Measurements from ENCODE around the gene SPTBN4.

The SPTBN4 gene

DNA sequence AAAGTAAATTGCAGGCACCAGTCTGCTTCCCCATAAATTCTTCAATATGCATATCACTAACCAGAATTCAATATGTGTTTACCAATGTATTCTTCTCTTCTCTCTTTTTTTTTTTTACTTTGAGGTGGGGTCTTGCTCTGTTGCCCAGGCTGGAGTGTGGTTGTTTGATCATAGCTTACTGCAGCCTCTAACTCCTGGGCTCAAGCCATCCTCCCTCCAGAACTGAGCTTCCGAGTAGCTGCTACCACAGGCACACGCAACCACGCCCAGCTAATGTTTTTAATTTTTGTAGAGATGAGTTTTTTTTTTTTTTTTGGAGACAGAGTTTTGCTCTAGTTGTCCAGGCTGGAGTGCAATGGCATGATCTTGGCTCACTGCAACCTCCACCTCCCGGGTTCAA lies 151.2 kb downstream of the SPTBN4 start:
- DNase-seq (ENCODE audit: low read depth), result no peak
- TF ChIP-seq, protein P1, sequence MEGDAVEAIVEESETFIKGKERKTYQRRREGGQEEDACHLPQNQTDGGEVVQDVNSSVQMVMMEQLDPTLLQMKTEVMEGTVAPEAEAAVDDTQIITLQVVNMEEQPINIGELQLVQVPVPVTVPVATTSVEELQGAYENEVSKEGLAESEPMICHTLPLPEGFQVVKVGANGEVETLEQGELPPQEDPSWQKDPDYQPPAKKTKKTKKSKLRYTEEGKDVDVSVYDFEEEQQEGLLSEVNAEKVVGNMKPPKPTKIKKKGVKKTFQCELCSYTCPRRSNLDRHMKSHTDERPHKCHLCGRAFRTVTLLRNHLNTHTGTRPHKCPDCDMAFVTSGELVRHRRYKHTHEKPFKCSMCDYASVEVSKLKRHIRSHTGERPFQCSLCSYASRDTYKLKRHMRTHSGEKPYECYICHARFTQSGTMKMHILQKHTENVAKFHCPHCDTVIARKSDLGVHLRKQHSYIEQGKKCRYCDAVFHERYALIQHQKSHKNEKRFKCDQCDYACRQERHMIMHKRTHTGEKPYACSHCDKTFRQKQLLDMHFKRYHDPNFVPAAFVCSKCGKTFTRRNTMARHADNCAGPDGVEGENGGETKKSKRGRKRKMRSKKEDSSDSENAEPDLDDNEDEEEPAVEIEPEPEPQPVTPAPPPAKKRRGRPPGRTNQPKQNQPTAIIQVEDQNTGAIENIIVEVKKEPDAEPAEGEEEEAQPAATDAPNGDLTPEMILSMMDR (IDR thresholded peaks at IDR 0.05; ENCODE audit: low read length, missing control alignments), result no peak
- H3K4me3 ChIP-seq (replicated peaks; ENCODE audit: low read depth, low read length), result no peak overlapping the region

DNA sequence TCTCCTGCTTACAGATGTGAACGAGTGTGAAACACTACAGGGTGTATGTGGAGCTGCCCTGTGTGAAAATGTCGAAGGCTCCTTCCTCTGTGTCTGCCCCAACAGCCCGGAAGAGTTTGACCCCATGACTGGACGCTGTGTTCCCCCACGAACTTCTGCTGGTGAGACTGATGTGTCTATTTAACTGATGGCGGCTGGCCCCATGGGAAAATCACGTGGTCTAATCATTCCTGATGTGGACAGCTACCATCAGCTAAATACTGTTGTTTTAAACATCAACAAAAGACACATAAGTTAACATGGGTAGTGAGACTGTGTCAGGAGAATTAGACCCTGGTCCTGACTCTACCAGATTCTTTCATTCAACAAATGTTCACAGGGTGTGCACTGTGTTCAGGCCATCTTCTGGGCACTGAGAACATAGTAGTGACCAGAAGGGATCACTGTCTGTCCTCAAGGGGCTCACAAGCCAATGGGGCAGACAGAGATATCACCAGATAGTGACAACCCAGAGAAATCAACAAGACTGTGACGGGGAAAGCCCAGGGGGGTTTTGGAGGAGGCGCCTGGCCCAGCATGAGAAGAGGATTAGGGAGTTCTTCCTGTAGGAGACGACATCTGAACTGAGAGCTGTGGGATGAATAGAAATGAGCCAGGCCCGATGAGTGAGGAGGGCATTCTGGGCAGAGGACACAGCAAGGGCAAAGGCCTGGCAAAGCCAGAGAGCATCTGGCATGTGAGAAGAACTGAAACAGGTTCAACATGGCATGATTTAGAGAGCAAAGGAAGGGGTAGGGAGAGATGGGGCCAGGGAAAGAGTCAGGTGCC lies 152.7 kb downstream of the SPTBN4 start:
- no peak overlapping the region for H3K4me3 ChIP-seq (replicated peaks; ENCODE audit: low read depth, low read length)
- DNase-seq (ENCODE audit: low read depth), result no peak
- TF ChIP-seq, protein P1 (IDR thresholded peaks at IDR 0.05; ENCODE audit: low read length, missing control alignments), result no peak

DNA sequence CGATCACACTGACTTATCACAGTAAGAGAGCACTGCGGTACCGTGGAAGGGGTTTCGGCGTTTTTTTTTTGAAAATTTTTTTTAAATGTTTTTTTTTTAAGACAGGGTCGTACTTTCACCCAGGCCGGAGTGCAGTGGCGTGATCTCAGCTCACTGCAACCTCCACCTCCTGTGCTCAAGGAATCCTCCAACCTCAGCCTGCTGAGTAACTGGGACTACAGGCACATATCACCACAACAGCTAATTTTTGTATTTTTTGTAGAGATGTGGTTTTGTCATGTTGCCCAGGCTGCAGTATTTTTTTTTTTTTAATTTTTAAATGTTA lies 153.3 kb downstream of the SPTBN4 start:
- TF ChIP-seq, protein P1 (IDR thresholded peaks at IDR 0.05; ENCODE audit: low read length, missing control alignments), result no peak
- H3K4me3 ChIP-seq (replicated peaks; ENCODE audit: low read depth, low read length), result no peak overlapping the region
- no peak for DNase-seq (ENCODE audit: low read depth)

DNA sequence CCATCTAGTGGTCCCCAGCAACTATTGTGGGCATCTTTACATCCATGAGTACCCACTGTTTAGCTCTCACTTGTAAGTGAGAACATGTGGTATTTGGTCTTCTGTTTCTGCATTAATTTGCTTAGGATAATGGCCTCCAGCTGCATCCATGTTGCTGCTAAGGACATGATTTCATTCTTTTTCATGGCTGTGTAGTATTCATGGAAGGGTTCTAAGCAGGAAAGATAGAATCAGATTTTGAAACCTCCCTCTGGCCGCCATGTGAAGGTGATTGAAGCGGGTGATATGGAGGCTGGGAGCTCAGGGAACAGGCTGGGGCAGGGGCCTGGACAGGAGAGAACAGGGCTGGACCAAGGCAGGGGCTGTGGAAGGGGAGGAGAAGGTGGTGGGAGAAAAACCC lies 154.5 kb downstream of the SPTBN4 start:
- DNase-seq (ENCODE audit: low read depth), result no peak
- no peak overlapping the region for H3K4me3 ChIP-seq (replicated peaks; ENCODE audit: low read depth, low read length)

DNA sequence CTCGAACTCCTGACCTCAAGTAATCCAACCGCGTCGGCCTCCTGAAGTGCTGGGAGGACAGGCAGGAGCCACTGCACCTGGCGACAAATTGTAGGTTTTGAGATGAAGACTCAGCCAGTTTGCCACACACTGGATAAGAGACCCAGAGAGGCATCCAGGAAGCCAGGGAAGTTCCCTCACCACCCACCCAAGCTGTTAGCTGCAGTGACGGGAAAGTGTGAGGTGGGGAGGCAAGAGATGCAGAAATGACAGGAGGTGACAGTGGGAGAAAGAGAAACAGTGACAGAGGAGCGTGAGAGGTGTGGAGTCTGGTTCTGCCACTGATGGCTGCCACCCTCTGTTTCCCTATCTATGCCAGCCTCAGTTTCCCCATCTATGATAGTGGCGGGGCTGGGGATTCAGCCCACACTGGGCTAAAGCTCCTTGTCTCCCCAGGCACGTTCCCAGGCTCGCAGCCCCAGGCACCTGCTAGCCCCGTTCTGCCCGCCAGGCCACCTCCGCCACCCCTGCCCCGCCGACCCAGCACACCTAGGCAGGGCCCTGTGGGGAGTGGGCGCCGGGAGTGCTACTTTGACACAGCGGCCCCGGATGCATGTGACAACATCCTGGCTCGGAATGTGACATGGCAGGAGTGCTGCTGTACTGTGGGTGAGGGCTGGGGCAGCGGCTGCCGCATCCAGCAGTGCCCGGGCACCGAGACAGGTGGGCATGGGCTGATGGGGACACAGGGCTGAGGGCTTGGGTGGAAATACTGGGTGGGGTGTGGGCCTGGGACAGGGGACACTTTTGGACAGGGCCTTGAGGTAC lies 155.4 kb downstream of the SPTBN4 start:
- DNase-seq (ENCODE audit: low read depth), result no peak
- TF ChIP-seq, protein P1 (IDR thresholded peaks at IDR 0.05; ENCODE audit: low read length, missing control alignments), result no peak
- H3K4me3 ChIP-seq (replicated peaks; ENCODE audit: low read depth, low read length), result no peak overlapping the region

More for the DNA sequence above, 154.5 kb downstream of the SPTBN4 start:
- TF ChIP-seq, protein P1 (IDR thresholded peaks at IDR 0.05; ENCODE audit: low read length, missing control alignments), result no peak

DNA sequence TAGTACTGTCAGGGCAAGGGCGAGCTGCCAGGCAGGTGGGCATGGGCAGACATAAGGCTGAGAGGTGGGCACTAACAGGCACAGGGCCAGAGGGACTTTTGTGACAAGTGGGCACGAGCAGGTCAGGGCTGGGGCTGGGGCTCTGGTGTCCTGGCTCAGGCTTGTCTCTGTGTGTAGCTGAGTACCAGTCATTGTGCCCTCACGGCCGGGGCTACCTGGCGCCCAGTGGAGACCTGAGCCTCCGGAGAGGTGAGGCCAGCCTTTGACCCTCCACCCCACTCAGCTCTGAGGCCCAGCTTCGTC lies 155.9 kb downstream of the SPTBN4 start:
- DNase-seq (ENCODE audit: low read depth), result no peak
- no peak overlapping the region for H3K4me3 ChIP-seq (replicated peaks; ENCODE audit: low read depth, low read length)
- TF ChIP-seq, protein P1 (IDR thresholded peaks at IDR 0.05; ENCODE audit: low read length, missing control alignments), result no peak

Measured in fibroblast of pulmonary artery (primary cell).